HG02678 (cell line): ENCODE results near the gene PPP4R1.

Experiments
- ATAC-seq: cut with Tn5 transposase; IDR thresholded peaks from one replicate; pipeline ENCODE4 v1.9.1; 2021; ENCODE audit warnings: mild to moderate bottlenecking, moderate library complexity; ENCODE audit not compliant: unreplicated experiment

Gene PPP4R1

GRCh38 chr18:9549405-9549804, 65.0 kb downstream of the PPP4R1 start:
- ATAC-seq = no peak

- ATAC-seq = no peak
Measured at GRCh38 chr18:9547782-9548181, 66.6 kb downstream of the PPP4R1 start.

- ATAC-seq = no peak
Measured at GRCh38 chr18:9546468-9546867, 67.9 kb downstream of the PPP4R1 start.

- no peak for ATAC-seq
Measured at GRCh38 chr18:9545029-9545428, 69.3 kb downstream of the PPP4R1 start.

- ATAC-seq = no peak
Measured at GRCh38 chr18:9542924-9543323, 71.4 kb downstream of the PPP4R1 start.

GRCh38 chr18:9539938-9540337, 74.4 kb downstream of the PPP4R1 start:
- ATAC-seq = no peak

- ATAC-seq = no peak
Measured at GRCh38 chr18:9539283-9539682, 75.1 kb downstream of the PPP4R1 start.

- no peak for ATAC-seq
Measured at GRCh38 chr18:9537677-9538076, 76.7 kb downstream of the PPP4R1 start.

GRCh38 chr18:9536354-9537152, 77.8 kb downstream of the PPP4R1 start:
- no peak for ATAC-seq

- ATAC-seq = no peak
Measured at GRCh38 chr18:9535430-9535991, 78.8 kb downstream of the PPP4R1 start.

GRCh38 chr18:9534844-9535243, 79.5 kb downstream of the PPP4R1 start:
- ATAC-seq = no peak

- no peak for ATAC-seq
Measured at GRCh38 chr18:9531791-9532410, 82.5 kb downstream of the PPP4R1 start.

GRCh38 chr18:9530226-9531009, 83.9 kb downstream of the PPP4R1 start:
- ATAC-seq = no peak

- ATAC-seq = no peak
Measured at GRCh38 chr18:9526458-9526857, 87.9 kb downstream of the PPP4R1 start.

- no peak for ATAC-seq
Measured at GRCh38 chr18:9522952-9523351, 91.4 kb downstream of the PPP4R1 start.

GRCh38 chr18:9521770-9522169, 92.6 kb downstream of the PPP4R1 start:
- ATAC-seq = no peak

GRCh38 chr18:9520666-9521065, 93.7 kb downstream of the PPP4R1 start:
- ATAC-seq = no peak

- ATAC-seq = no peak
Measured at GRCh38 chr18:9519399-9519798, 95.0 kb downstream of the PPP4R1 start.

GRCh38 chr18:9517869-9518268, 96.5 kb downstream of the PPP4R1 start:
- no peak for ATAC-seq

GRCh38 chr18:9516437-9517064, 97.8 kb downstream of the PPP4R1 start:
- ATAC-seq = no peak

GRCh38 chr18:9513971-9514512, 100.3 kb downstream of the PPP4R1 start:
- no peak for ATAC-seq
